Transverse colon (tissue), 4 donors: ENCODE results near the gene ARHGAP40. TPM values are rescaled to one million over a fixed set of nuclear protein-coding genes. Genes with fewer than 3 reads are reported as not detected.

Experiments used
- DNase-seq: peaks from one replicate; pipeline ENCODE4 v3.0.0-alpha.2; 2019
- H3K27ac ChIP-seq, 4 donors: fragments of 200-600 bp; sonication (generic); 2 replicates each; pipeline ENCODE4 v1.5.1; 2016 to 2018; ENCODE audit warnings: inconsistent platforms in 4 of 4
- H3K27me3 ChIP-seq: fragments of 200-600 bp; sonication (generic); 2 replicates; pipeline ENCODE4 v1.5.1; 2017; ENCODE audit warnings: inconsistent platforms
- H3K36me3 ChIP-seq, 4 donors: fragments of 200-600 bp; sonication (generic); 2 replicates each; pipeline ENCODE4 v1.5.1; 2017 to 2019; ENCODE audit warnings: inconsistent platforms in 4 of 4
- H3K4me1 ChIP-seq, 4 donors: fragments of 200-600 bp; sonication (generic); 2 replicates each; pipeline ENCODE4 v1.5.1; 2017 to 2020; ENCODE audit warnings: inconsistent platforms in 4 of 4
- H3K4me3 ChIP-seq, 4 donors: fragments of 200-600 bp; sonication (generic); 1 replicate in 1 of 4; 2 replicates in 3 of 4; pipeline versions ENCODE4 v1.5.1 to v1.6.1; 2017 to 2019; ENCODE audit warnings: inconsistent platforms in 4 of 4
- H3K9me3 ChIP-seq, 2 donors: fragments of 200-600 bp; sonication (generic); 2 replicates each; pipeline ENCODE4 v1.5.1; 2017 to 2019; ENCODE audit warnings: inconsistent platforms in 2 of 2
- EP300 ChIP-seq: sonication (generic); formaldehyde crosslinking; IDR thresholded peaks from one replicate; pipeline ENCODE4 v1.6.1; 2017; ENCODE audit warnings: antibody characterized with exemption, low read depth
- POLR2A ChIP-seq: fragments of 450-650 bp; IDR thresholded peaks from one replicate; pipeline ENCODE4 v1.6.1; 2016; ENCODE audit warnings: antibody characterized with exemption, mild to moderate bottlenecking, moderate library complexity
- POLR2AphosphoS5 ChIP-seq, 3 donors: sonication (generic); formaldehyde crosslinking; IDR thresholded peaks; one replicate each; pipeline ENCODE4 v1.6.1; 2016; ENCODE audit warnings: antibody characterized with exemption in 3 of 3
- WGBS, 2 donors: methylation state at CpG; one replicate each; pipeline ENCODE4 v1.1.5; 2018; ENCODE audit warnings: low coverage in 1 of 2; 5-methylcytosine and 5-hydroxymethylcytosine counted together
- in situ Hi-C, 4 donors: fragments of 200-750 bp; cut with MboI; loops; one replicate each; pipeline versions ENCODE4 v1.15.0 to v1.15.1; 2017; ENCODE audit warnings: low sequenced_read_pairs in 3 of 4, low pct_ligation_motif_present in 1 of 4, low pct_unique_long_range_greater_than_20kb in 1 of 4
- intact Hi-C: fragments of 100-400 bp; cut with DNase I; formaldehyde crosslinking; loops from one replicate; pipeline ENCODE4 v1.15.1; 2023; ENCODE audit warnings: low total_unique reads
- total RNA-seq, 4 donors: library from RNA; depleted of rRNA; stranded (reverse); fragments of >200 nt; gene quantifications; one replicate each; pipeline ENCODE4 v1.1.0, GENCODE V29; 2016
- TF ChIP-seq, protein P1 (sequence below), 5 experiments: fragments of 200-600 bp in 3 of 5; fragments of 450-650 bp in 2 of 5; sonication (generic) in 3 of 5; IDR thresholded peaks; 1 replicate in 2 of 5; 2 replicates in 3 of 5; pipeline ENCODE4 v1.5.1; 2016 to 2017; ENCODE audit warnings: antibody characterized with exemption in 5 of 5, inconsistent platforms in 3 of 5, mild to moderate bottlenecking in 2 of 5, moderate library complexity in 1 of 5

ARHGAP40 gene
- total RNA-seq, 4 donors from 2014 or later = not detected

DNA sequence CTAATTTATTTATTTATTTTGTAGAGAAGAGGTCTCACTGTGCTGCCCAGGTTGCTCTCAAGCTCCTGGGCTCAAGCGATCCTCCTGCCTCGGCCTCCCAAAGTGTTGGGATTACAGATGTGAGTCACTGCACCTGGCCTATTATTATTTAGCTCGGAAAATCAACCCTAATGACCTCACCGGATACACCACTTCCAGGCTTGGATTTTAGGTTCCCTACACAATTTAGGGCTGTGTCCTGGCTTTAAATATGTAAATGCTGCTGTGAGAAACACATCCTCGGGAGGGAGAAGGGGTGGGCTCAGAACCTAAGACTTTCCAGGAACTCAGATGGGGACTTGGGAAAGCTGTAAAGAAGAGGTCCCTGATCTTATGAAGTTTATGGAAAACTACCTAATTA, 71.7 kb downstream of the ARHGAP40 start:
- Histone ChIP-seq H3K27me3 (peaks cover 64% of the 10 kb centered on the region), H3K27ac (no peak overlapping the region), H3K4me3 (no peak overlapping the region), H3K9me3 (no peaks in the 10 kb centered on the region), H3K36me3 (no peaks in the 10 kb centered on the region), H3K4me1 (peaks cover 0 to 13% (median 11%) of the 10 kb centered on the region in 4 donors)
- in situ Hi-C loops = no loop called here
- intact Hi-C loops = no loop called here
- TF ChIP-seq EP300 = no peak
- TF ChIP-seq POLR2A = no peak
- TF ChIP-seq, protein P1, sequence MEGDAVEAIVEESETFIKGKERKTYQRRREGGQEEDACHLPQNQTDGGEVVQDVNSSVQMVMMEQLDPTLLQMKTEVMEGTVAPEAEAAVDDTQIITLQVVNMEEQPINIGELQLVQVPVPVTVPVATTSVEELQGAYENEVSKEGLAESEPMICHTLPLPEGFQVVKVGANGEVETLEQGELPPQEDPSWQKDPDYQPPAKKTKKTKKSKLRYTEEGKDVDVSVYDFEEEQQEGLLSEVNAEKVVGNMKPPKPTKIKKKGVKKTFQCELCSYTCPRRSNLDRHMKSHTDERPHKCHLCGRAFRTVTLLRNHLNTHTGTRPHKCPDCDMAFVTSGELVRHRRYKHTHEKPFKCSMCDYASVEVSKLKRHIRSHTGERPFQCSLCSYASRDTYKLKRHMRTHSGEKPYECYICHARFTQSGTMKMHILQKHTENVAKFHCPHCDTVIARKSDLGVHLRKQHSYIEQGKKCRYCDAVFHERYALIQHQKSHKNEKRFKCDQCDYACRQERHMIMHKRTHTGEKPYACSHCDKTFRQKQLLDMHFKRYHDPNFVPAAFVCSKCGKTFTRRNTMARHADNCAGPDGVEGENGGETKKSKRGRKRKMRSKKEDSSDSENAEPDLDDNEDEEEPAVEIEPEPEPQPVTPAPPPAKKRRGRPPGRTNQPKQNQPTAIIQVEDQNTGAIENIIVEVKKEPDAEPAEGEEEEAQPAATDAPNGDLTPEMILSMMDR (IDR thresholded peaks at IDR 0.05) = no peak
- no peak for TF ChIP-seq POLR2AphosphoS5 (IDR thresholded peaks at IDR 0.05)
- WGBS, 2 donors = 48% methylated on average over 5 of the region's 5 CpGs; no CpG with 5 or more reads in 1 of the 2 donors
- no peak for DNase-seq

DNA sequence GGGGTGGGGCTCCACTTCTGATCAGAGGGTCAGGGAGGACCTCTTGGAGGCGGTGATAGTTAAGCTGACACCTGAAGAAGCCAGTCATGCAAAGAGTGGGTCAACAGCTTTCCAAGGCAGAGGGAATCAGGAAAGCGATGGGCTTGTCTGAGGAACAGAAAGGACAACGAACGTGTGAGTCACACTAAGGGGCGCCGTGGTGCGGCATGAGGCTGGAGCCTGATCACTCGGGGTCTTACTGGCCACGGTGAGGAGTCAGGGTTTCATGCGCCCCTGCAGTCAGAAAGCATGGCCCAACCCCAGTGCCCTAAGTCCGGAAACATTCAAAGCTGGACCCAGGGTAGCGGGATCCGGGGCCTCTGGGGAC, 72.1 kb downstream of the ARHGAP40 start:
- Histone ChIP-seq H3K4me1 (peaks cover 0 to 13% (median 11%) of the 10 kb centered on the region in 4 donors), H3K9me3 (no peaks in the 10 kb centered on the region), H3K27me3 (peaks cover 60% of the 10 kb centered on the region), H3K27ac (no peak overlapping the region), H3K4me3 (peak overlapping the region in 3 of 4 donors; percentile 21 to 55 (median 28)), H3K36me3 (no peaks in the 10 kb centered on the region)
- TF ChIP-seq POLR2A (no peak), EP300 (no peak), POLR2AphosphoS5 (IDR thresholded peaks at IDR 0.05) (no peak)
- TF ChIP-seq, protein P1 (IDR thresholded peaks at IDR 0.05) = no peak
- in situ Hi-C loops (no loop called here), intact Hi-C loops (no loop called here)
- DNase-seq = no peak
- 7 to 8% methylated on average over 5 to 13 of the region's 13 CpGs for WGBS, 2 donors

DNA sequence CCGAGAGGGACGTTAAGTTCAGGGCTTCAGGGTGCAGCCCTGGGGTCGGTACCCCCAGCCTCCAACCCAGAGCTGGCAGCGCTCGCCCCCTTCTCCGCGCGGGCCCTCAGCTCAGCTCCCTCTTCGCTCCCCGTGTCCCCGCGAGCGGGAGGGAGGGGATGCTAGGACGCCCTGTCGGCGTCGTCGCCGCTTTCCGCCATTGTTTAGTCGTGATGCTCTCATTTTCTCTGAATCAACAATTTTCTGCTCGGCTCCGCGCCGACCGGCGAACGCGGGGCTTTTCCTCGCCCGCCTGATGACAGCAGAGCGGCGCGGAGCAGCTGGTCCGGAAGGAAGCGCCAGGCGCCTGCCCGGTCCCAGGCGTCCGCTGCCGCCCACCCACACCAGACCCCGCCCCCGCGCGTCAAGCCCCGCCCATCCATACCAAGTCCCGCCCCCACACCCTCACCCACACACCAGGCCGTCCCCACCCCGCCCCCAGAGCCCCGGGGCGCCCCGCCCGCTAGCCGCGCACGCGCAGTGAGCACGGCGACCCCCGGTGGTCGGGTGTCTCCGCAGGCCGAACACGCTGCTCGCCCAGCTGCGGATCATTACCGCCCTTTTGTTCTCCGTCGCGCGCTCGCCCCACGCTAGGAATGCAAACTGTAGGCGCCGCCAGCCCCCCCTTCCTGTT, 72.6 kb downstream of the ARHGAP40 start:
- Histone ChIP-seq H3K4me3 (peak overlapping the region; percentile 9 to 55 (median 24)), H3K4me1 (peaks cover 0 to 13% (median 11%) of the 10 kb centered on the region in 4 donors), H3K27ac (no peak overlapping the region), H3K9me3 (no peaks in the 10 kb centered on the region), H3K36me3 (no peaks in the 10 kb centered on the region), H3K27me3 (peaks cover 55% of the 10 kb centered on the region)
- TF ChIP-seq POLR2A (no peak), POLR2AphosphoS5 (IDR thresholded peaks at IDR 0.05) (no peak), EP300 (no peak)
- TF ChIP-seq, protein P1 (IDR thresholded peaks at IDR 0.05) = no peak
- in situ Hi-C loops = no loop called here
- 18% methylated on average over 55 of the region's 75 CpGs; no CpG with 5 or more reads in 1 of the 2 donors for WGBS, 2 donors
- DNase-seq = peak; percentile 11
- intact Hi-C loops = no loop called here

DNA sequence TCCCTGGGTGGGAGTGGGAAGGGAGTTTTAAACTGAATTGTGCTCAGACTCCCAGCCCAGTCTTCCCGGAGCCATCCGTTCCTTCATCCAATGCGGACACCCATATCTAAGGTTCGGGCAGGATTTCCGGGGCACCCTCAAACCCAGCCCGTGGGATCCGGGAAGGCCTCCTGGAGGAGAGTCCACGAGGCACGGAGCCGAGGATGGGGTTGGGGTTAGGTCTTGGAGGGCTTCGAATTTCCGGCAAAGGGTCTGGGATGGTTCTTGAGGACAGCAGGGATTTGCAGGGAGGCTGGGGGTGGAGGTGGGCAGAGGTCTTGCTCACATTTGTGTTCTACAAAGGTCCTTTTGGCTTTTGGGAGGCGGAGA, 73.1 kb downstream of the ARHGAP40 start:
- WGBS, 2 donors = 40% methylated on average over 10 of the region's 13 CpGs; no CpG with 5 or more reads in 1 of the 2 donors
- Histone ChIP-seq H3K27me3 (peaks cover 51% of the 10 kb centered on the region), H3K4me3 (peak overlapping the region in 1 of 4 donors; percentile 21)

More for the DNA sequence above, 73.1 kb downstream of the ARHGAP40 start:
- TF ChIP-seq EP300 (no peak), POLR2A (no peak), POLR2AphosphoS5 (IDR thresholded peaks at IDR 0.05) (no peak)
- TF ChIP-seq, protein P1 (IDR thresholded peaks at IDR 0.05) = no peak
- Histone ChIP-seq H3K9me3 (no peaks in the 10 kb centered on the region), H3K27ac (no peak overlapping the region), H3K4me1 (peaks cover 0 to 13% (median 11%) of the 10 kb centered on the region in 4 donors), H3K36me3 (no peaks in the 10 kb centered on the region)
- intact Hi-C loops = no loop called here
- in situ Hi-C loops = no loop called here
- no peak for DNase-seq
